Hair follicle dermal papilla cell (primary cell): Measurements from ENCODE around the gene BTNL8. TPM values are rescaled to one million over a fixed set of nuclear protein-coding genes. Genes with fewer than 3 reads are reported as not detected.

ENCODE experiments used
- small RNA-seq: library from RNA; depleted of rRNA; stranded (forward); fragments of <200 nt; gene quantifications from one replicate; pipeline ENCODE3, GENCODE V24; 2012
- total RNA-seq: library from RNA; depleted of rRNA; stranded (reverse); fragments of >200 nt; gene quantifications from 2 replicates; pipeline ENCODE4 v1.2.3, GENCODE V29; 2012

Gene BTNL8
- total RNA-seq: not detected in 2 replicates

GRCh38 chr5:180898621-180899246 is at the start of gene BTNL8:
TSS of gene BTNL8 (plus strand) at chr5:180899159. CDS start at chr5:180899311, 152 bp downstream.

GRCh38 chr5:180860887-180861822 is 37.8 kb upstream of the BTNL8 start, which contains the start of gene ZFP62:
TSS of gene ZFP62 (minus strand) at chr5:180861276. CDS start at chr5:180861219, 57 bp downstream.

GRCh38 chr5:180988592-180988991 is 89.6 kb downstream of the BTNL8 start, which contains the start of gene BTNL3:
TSS of gene BTNL3 (plus strand) at chr5:180988846. CDS start at chr5:180989029, 183 bp downstream.

Small RNAs within 50 kb of the gene (small RNA-seq; reads per million reads assigned to genes)
- gene RF00019 (not detected), gene RPS29P12 (not detected)

Other genes starting within 250 kb of the BTNL8 start
- 0.16 TPM in 1 of 2 replicates, not detected in the other for gene FLT4, start 249.6 kb upstream of the BTNL8 start, total RNA-seq
- gene OR2Y1, start 159.1 kb upstream of the BTNL8 start, total RNA-seq: not detected in 2 replicates
- 157 and 163 TPM in 2 replicates for gene MGAT1, start 96.4 kb upstream of the BTNL8 start, total RNA-seq
- gene ZFP62, start 37.9 kb upstream of the BTNL8 start, total RNA-seq: 10.9 and 11.7 TPM in 2 replicates
- gene BTNL3, start 89.7 kb downstream of the BTNL8 start, total RNA-seq: not detected in 2 replicates
- gene BTNL9, start 141.1 kb downstream of the BTNL8 start, total RNA-seq: not detected in 2 replicates
- not detected in 2 replicates for gene OR2V1, start 232.0 kb downstream of the BTNL8 start, total RNA-seq
- gene OR2V2, start 248.4 kb downstream of the BTNL8 start, total RNA-seq: not detected in 2 replicates